GM21367 (cell line): ENCODE measurements around the gene TRIM26.

ENCODE experiments used
- ATAC-seq: cut with Tn5 transposase; IDR thresholded peaks from one replicate; pipeline ENCODE4 v1.9.1; 2021; ENCODE audit not compliant: unreplicated experiment

The TRIM26 gene

GRCh38 chr6:30211899-30212298 is 1.3 kb downstream of the TRIM26 start:
- no peak for ATAC-seq

- ATAC-seq: no peak
Observed at GRCh38 chr6:30211306-30211705, 1.9 kb downstream of the TRIM26 start.

GRCh38 chr6:30207619-30208295 is 5.4 kb downstream of the TRIM26 start:
- no peak for ATAC-seq

GRCh38 chr6:30206799-30207618 is 6.2 kb downstream of the TRIM26 start:
- ATAC-seq: no peak

- ATAC-seq: no peak
Observed at GRCh38 chr6:30206152-30206551, 7.1 kb downstream of the TRIM26 start.

GRCh38 chr6:30204116-30204515 is 9.1 kb downstream of the TRIM26 start:
- ATAC-seq: no peak

- no peak for ATAC-seq
Observed at GRCh38 chr6:30202366-30202765, 10.8 kb downstream of the TRIM26 start.

GRCh38 chr6:30200551-30201281 is 12.5 kb downstream of the TRIM26 start:
- ATAC-seq: peak; percentile 54

- ATAC-seq: no peak
Observed at GRCh38 chr6:30198166-30199084, 14.8 kb downstream of the TRIM26 start.

- no peak for ATAC-seq
Observed at GRCh38 chr6:30196376-30196775, 16.8 kb downstream of the TRIM26 start.

- no peak for ATAC-seq
Observed at GRCh38 chr6:30195951-30196350, 17.3 kb downstream of the TRIM26 start.

GRCh38 chr6:30194797-30195690 is 18.2 kb downstream of the TRIM26 start:
- no peak for ATAC-seq

GRCh38 chr6:30192076-30192475 is 21.1 kb downstream of the TRIM26 start:
- no peak for ATAC-seq

- no peak for ATAC-seq
Observed at GRCh38 chr6:30188541-30188940, 24.7 kb downstream of the TRIM26 start.

GRCh38 chr6:30185846-30186484 is 27.2 kb downstream of the TRIM26 start:
- no peak for ATAC-seq

- no peak for ATAC-seq
Observed at GRCh38 chr6:30184417-30185031, 28.7 kb downstream of the TRIM26 start.

GRCh38 chr6:30180145-30180544 is 33.1 kb downstream of the TRIM26 start:
- ATAC-seq: no peak

- no peak for ATAC-seq
Observed at GRCh38 chr6:30178837-30179236, 34.4 kb downstream of the TRIM26 start.

GRCh38 chr6:30175765-30176164 is 37.4 kb downstream of the TRIM26 start:
- ATAC-seq: no peak
